HG02852 (cell line): ENCODE measurements around the gene AFF2.
A peak's percentile ranks its signal among the peaks of the same experiment; 100 is the strongest.

ENCODE experiments used
- ATAC-seq: cut with Tn5 transposase; IDR thresholded peaks from one replicate; pipeline ENCODE4 v1.9.1; 2021; ENCODE audit warnings: mild to moderate bottlenecking, moderate library complexity; ENCODE audit not compliant: unreplicated experiment

The AFF2 gene

DNA sequence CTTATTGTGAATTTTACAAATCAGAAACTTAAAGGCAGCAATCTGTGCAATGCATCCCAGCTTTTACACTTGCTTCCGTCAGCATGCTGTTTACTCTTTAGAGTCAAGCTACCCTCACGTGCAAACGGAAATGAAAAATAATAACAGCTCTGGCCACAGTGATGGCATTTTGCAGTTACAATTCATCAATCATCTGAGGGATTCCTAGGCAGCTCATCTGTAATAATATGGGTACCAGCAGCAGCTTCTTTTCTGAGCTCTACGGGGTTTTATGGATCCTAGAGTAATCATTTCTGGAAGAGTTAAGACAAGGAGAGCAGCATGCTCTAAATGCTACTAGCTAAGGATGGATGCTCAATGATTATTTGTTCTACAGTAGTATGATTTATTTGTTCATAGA is 313.6 kb downstream of the AFF2 start:
- no peak for ATAC-seq

DNA sequence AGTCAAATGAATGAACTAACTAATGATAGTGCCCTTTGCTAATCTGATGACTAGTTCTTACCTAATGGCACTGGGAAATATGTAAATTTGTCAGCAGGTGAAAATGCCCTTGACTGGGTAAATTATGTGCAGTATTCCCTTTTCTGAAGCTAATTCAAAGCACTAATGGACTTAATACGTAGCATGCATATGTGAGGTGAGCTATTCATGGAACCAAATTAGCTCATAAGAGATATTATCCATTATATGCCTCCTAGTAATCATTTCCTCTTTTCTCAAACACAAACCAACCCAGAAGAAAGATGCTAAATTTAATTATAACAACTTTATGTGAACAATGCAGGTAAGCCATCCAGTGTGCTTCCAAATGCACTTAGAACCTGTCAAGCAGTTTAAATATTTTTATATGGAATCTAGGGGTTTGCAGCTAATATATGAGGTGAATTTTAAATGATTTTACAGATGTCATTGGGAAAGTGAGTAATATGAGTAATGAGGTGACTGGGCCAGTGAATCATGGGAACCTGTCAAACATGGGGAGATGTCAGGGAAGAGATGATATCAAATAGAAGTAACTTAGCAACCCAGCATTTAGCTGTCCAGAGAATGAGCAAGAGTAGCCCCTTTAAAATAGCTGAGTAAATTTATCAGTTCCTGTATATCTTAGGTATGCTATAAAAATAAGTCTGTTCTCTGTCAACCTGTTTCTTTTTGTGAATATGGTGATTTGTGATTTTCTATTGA is 315.0 kb downstream of the AFF2 start:
- ATAC-seq: no peak

DNA sequence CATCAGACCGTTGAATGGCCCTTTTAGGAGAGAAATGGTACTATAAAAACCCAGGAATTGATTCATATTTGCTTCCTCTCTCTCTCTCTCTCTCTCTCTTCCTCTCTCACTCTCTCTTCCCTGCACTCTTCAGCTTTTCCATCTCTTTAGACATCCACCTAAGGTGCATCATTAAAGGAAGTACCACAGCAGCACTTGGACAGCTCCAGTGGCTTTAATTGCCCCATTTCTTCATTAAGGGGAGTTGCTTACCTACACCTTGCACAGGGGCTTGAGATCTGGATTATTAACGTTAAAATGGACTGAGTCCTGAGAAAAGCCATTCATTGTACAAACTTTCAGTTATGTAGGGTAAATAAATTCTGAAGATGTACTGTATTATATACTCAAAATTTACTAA is 323.6 kb downstream of the AFF2 start:
- no peak for ATAC-seq

- ATAC-seq: no peak
Observed at GRCh38 chrX:148825696-148826095, 325.3 kb downstream of the AFF2 start.

- ATAC-seq: peak; percentile 51
Observed at GRCh38 chrX:148836741-148837140, 336.3 kb downstream of the AFF2 start.

DNA sequence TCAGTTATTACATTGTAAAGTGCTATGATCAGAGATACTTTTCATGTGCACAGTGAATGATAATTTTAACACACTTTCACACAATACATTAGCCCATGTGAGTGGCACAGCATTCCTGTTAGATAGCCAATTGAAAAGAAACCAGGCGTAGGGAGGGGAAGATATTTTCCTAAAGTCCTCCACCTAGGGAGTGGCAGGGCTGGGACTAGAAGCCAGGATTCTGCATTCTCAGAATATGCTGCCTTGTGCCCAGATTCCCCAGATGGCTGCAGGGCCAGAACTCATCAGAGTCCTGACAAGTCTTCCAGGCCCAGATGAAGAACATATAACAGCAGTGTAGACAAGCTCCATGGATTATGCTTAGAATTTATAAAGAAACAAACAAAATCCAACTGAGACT is 350.2 kb downstream of the AFF2 start:
- ATAC-seq: no peak

DNA sequence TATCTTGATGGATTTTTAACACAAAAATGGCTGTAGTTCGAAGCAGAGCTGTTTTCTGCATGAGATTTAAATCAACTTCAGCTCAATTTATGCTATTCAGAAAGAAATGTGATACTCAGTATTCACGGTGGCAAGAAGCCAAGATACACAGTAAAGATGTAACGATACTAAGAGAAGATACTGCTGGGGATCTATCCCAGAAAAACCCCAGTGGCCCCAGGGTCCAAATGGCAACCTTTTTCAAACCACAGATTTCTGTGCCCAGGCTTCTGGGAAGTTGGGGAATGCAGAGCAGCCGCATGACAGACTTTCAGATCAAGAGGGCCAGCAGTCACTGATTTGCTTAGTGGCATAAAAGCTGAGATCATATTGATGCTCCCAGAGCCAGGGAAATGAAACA is 353.9 kb downstream of the AFF2 start:
- ATAC-seq: no peak

GRCh38 chrX:148856505-148856904 is 356.1 kb downstream of the AFF2 start:
- ATAC-seq: no peak

DNA sequence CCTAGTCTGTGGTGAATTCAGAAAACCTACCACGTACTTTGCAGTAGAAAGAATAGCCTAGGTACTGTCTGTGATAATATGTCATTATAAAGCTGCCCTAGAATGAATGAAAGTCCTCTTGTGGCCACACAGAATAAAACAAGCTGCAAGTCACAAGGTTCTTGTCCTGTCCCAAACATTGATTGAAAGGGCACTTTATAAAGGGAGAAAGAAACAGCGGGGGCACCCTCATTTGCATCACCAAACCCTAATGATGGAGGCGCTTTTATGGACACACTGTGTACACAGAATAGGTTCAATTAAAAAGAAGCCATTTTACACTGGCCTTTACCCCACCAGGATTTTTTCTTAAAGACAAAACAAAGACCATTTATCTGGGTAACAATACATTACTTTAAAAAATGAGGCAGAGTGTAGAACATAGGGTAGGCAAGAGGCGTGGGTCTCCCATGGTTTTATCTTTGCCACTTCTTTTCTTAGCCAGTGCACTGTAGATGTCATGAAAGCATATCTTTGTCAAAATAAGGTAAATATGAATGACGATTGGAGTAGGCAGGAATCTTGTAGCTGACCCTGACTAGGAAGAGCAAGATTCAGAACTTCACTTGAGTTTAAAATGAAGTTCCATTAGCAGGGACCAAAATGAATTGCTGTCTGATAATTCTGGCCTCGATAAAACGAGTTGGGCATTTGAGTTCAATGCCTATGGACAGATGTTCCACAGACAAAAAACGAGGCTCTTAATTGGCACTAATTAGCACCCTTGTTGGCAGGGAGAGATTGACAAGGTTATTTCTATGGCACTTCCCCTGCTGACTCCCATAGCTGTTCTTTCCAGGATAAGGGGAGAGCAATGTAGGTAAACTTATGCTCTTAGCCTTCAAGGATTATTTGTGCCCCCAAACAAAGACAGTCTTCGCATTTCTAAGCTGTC is 365.1 kb downstream of the AFF2 start:
- ATAC-seq: no peak

- no peak for ATAC-seq
Observed at GRCh38 chrX:148867596-148867995, 367.2 kb downstream of the AFF2 start.

DNA sequence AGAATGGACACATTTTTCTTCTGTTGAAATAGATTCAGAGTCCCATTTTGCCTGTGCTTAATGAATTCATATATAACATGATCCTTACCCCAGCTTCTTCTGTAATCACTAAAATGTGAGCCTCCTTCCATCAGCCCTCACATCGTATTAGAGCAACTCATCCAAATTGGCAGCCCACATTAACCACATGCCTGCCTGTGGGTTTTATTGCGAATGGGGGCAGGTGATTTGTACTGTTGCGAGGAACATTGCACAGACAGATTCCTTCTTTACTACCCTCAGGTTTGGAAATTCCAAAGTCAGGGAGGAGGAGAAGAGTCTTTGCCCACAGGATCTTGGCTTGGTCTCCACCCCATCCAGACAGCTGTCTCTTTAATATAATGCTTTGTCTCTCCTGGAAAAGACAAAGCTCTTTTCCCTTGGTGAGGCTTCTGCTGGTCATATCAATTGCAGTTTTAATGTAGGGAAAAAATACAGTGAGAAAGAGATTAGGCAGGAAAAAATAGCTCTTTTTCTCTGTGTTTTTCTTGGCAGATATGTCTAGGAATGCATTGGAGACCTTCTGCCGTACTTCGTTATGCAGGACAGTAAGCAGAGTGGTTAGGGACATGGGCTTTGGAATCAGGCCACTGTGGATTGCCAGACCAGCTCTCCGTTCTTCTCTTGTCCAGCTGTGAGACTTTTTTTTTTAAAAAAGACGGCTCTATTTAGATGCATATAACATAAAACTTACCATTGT is 371.2 kb downstream of the AFF2 start:
- no peak for ATAC-seq

DNA sequence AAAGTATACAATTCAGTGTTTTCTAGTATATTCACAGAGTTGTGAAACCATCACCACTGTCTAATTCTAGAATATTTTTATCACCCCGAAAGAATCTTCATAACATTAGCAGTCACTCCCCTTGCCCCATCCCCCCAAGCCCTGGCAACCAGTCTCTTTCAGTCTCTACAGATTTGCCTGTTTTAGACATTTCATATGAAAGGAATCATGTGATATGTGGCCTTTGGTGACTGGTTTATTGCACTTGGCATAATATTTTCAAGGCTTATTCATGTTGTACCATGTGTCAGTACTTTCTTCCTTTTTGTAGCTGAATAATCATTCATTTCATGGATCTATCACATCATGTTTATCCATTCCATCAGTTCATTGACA is 371.7 kb downstream of the AFF2 start:
- ATAC-seq: no peak

DNA sequence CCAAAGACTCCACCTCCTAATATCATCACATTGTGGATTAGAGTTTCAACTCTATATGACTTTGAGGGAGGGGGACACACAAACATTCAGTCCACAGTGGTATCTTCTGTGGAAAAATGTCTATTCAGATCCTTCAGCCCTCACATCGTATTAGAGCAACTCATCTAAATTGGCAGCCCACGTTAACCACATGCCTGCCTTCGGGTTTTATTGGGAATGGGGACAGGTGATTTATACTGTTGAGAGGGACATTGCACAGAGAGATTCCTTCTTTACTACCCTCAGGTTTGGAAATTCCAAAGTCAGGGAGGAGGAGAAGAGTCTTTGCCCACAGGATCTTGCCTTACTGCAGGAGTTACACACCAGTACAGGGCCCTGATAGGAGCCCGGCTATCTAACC is 372.5 kb downstream of the AFF2 start:
- no peak for ATAC-seq

DNA sequence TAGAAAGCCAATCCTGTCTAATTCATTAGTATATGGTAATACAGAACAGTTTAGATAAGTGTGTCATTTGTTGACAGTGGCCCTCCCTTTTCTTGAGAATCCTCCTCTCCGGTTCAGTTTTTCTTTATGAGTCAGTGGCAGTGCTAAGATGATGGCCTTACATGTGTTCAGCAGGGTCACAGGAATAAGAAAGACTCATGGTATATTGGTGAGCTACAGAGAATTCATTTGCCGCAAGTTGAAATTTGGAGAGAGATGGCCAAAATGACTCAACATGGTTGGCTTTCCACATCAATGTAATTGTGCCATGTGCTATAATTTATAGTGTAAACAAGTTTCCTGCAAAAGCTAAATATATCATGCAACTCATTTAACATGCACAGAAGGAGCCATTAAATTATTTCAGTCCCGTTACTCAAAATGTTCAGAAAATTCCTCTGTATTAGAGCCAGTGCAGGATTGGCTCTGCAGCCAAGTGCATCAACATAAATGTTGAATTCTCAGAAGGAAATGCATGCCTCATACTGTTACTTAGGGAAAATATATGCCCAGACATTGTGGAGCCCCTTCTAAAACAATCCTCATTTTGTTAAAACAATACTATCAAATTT is 374.3 kb downstream of the AFF2 start:
- ATAC-seq: no peak

DNA sequence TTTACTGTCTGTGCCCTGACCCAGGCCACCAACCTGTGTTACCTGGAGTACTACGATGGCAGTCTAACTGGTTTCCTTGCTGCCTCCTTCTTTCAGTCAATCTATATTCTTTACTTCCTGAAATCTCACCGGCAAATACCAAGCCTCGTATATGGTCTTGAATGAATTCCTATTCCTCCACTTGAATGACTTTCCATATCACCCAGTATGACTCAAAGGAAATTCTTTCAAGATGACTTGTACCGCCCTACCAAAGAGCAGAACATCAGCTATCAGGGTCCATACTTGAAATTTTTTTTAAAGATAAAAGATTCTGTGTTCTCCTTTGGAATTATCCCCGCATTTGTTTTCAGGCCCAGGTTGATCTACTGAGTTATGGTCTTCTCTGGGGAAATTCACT is 378.0 kb downstream of the AFF2 start:
- ATAC-seq: no peak

- no peak for ATAC-seq
Observed at GRCh38 chrX:148885203-148885602, 384.8 kb downstream of the AFF2 start.

- ATAC-seq: no peak
Observed at GRCh38 chrX:148893395-148893794, 393.0 kb downstream of the AFF2 start.

DNA sequence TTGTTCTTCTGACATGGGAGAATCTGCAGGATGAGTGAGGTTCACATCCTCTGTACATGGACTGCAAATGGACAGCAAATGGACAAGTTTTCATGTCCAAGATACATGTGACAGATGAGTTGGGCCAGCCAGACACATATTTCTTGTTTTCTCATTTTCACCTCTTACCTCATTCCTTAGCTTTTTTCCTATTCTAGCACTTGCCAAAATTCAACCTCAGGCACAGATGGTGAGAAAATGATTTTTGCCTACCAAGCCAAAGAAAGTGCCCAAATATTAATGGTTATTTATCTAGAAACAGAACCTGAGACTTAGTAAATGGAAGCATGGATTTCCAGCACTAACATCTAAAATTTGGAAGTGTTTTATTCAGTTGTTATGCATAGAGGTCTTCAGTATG is 402.2 kb downstream of the AFF2 start:
- ATAC-seq: no peak

GRCh38 chrX:148903176-148903575 is 402.8 kb downstream of the AFF2 start:
- no peak for ATAC-seq

DNA sequence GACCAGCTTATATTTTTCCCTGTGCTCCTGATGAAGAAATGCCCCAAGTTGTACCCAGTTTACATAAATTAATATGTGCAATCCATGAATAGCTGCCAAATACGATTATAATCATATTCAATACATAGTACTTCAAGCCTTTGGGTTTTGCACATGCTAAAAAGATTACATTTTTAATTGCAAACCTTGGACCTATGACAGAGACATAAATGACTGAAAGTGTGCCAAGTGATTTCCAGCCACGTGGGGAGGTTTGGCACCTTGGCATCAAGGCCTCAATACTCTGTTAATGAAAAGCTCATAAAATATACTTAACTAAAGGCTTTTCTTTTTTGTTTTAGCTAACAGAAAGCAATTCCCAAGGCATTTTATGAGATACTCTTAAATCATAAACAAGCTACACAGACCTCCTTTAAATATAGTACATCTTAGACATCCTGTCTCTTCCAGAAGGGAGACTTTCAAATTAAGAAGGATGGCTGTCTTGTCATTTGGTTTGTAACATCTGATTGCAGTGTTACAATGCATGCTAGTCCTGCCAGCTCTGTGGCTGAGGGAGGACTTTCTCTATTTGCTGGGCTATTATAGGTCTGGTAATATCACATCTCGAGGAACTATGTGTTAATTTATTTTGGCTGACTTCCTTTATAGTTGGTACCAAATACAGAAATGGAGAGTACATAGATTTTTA is 404.1 kb downstream of the AFF2 start:
- no peak for ATAC-seq

GRCh38 chrX:148905400-148905799 is 405.0 kb downstream of the AFF2 start:
- ATAC-seq: no peak
